Cardiac fibroblast (primary cell): Measurements from ENCODE around the gene TMEM205.

Experiments
- DNase-seq, 2 donors: peaks; one replicate each; pipeline versions ENCODE4 v3.0.0 to v3.0.0-alpha.2; 2010; ENCODE audit warnings: low read depth in 2 of 2
- H3K4me3 ChIP-seq, 2 donors: replicated peaks in 1 of 2; 1 replicate in 1 of 2; 2 replicates in 1 of 2; pipeline ENCODE4 v1.5.1; 2011; ENCODE audit warnings: low read depth in 2 of 2, low read length in 2 of 2, mild to moderate bottlenecking in 2 of 2, moderate library complexity in 1 of 2
- TF ChIP-seq, protein P1 (sequence below): IDR thresholded peaks from one replicate; pipeline ENCODE4 v1.5.1; 2011; ENCODE audit warnings: low read depth, mild to moderate bottlenecking, low read length, inconsistent platforms

The TMEM205 gene

DNA sequence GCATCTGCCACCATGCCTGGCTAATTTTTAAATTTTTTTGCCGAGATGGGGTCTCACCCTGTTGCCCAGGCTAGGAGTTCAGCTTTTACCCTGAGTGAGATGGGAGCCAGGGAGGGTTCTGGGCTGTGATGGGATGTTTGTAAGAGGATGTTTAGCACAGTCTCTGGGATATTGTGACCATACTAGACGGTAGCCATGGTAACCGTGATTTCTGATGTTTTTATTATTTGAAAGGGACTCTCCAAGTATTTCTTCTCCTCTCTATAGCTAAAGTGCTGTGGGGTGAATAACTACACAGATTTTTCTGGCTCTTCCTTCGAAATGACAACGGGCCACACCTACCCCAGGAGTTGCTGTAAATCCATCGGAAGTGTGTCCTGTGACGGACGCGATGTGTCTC lies 39.7 kb downstream of the TMEM205 start:
- TF ChIP-seq, protein P1, sequence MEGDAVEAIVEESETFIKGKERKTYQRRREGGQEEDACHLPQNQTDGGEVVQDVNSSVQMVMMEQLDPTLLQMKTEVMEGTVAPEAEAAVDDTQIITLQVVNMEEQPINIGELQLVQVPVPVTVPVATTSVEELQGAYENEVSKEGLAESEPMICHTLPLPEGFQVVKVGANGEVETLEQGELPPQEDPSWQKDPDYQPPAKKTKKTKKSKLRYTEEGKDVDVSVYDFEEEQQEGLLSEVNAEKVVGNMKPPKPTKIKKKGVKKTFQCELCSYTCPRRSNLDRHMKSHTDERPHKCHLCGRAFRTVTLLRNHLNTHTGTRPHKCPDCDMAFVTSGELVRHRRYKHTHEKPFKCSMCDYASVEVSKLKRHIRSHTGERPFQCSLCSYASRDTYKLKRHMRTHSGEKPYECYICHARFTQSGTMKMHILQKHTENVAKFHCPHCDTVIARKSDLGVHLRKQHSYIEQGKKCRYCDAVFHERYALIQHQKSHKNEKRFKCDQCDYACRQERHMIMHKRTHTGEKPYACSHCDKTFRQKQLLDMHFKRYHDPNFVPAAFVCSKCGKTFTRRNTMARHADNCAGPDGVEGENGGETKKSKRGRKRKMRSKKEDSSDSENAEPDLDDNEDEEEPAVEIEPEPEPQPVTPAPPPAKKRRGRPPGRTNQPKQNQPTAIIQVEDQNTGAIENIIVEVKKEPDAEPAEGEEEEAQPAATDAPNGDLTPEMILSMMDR: no peak
- no peak for DNase-seq
- no peak overlapping the region for H3K4me3 ChIP-seq

DNA sequence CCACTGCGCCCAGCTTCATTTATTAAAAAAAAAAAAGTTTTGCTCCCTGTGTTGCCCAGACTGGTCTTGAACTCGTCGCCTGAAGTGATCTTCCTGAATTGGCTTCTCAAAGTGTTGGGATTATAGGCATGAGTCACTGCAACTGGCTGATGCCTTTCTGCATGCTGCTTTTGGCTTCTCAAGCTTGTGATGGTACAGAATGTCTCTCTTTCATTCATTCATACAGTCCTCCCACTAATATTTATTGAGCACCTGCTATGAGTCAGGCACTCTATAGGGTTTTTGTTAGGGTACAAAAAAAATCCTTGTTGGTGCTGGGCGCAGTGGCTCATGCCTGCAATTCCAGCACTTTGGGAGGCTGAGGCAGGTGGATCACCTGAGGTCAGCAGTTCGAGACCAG lies 41.1 kb downstream of the TMEM205 start:
- DNase-seq: no peak
- TF ChIP-seq, protein P1: no peak
- H3K4me3 ChIP-seq: no peak overlapping the region

DNA sequence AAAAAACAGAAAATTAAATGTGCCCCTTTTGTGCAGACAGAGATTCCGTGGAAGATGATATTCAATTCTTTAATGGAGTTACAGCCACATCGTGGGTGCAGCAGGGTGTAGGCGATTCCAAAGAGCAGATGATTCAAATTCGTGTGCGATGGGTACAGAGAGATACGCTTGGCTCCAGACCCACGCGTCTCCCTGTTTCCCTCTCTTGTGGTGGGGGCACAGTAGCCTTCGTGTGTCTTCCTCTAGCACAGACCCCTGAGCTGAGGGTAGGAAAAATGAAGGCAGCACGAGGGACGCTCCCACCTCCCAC lies 45.3 kb downstream of the TMEM205 start:
- no peak overlapping the region for H3K4me3 ChIP-seq
- DNase-seq: no peak
- TF ChIP-seq, protein P1: no peak

DNA sequence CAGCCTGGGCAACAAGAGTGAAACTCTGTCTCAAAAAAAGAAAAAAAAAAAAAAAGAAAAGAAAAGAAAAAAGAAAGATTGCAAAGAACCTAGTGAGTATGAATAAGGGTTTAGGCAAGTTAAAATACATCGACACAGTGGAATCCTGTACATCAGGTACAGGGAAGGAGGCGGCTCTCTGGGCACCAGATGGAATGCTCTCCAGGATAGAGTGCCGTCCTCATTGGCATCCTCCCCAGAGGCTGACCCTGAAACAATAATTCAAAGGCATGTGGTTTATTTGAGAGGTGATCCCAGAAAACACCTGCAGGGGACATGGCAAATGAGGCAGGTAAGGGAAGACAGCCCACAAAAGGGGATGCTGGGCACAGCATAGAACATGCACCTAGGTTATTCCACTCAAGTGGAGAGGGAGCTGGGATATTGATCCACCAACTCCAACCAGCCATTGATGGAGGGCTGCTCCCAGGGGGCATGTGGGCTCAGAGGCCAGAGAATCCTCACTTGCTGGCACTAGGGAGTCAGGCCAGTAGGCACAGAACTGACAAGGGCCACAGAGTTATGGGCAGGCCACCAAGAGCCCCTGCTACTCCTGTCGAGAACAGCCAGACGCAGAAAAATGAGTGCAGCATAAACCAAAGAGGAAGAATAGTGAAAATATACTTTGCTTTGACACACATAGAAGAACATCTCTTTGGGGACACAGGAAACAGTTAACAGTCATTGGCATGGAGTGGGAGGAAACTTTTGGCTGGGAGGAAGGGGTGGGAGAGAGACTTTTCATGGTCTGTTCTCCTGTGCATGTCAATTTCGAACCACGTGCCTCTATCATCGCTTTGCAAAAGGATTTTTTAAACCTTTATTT lies 45.9 kb downstream of the TMEM205 start:
- TF ChIP-seq, protein P1: no peak
- DNase-seq: no peak
- H3K4me3 ChIP-seq: no peak overlapping the region

DNA sequence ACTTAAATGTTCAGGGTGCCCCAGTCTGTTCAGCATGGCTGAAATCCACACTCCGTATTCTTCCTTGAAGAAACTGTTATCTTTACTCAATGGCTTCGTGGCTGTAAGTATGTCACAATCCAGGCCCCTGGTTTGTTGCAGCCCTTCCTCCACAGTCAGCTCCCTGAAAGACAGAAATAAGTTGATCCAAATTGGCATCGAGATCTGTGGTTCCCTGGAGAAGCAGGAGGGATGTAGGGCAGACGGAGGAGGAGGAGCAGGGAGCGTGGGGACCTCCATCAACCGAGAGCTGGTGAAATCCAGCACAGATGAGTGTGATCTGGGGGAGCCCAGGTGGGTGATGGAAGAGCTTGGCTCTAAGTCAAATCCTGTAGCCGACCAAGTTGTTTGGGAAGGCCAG lies 49.8 kb downstream of the TMEM205 start:
- no peak overlapping the region for H3K4me3 ChIP-seq
- TF ChIP-seq, protein P1: no peak
- DNase-seq: peak; percentile 24 to 71

DNA sequence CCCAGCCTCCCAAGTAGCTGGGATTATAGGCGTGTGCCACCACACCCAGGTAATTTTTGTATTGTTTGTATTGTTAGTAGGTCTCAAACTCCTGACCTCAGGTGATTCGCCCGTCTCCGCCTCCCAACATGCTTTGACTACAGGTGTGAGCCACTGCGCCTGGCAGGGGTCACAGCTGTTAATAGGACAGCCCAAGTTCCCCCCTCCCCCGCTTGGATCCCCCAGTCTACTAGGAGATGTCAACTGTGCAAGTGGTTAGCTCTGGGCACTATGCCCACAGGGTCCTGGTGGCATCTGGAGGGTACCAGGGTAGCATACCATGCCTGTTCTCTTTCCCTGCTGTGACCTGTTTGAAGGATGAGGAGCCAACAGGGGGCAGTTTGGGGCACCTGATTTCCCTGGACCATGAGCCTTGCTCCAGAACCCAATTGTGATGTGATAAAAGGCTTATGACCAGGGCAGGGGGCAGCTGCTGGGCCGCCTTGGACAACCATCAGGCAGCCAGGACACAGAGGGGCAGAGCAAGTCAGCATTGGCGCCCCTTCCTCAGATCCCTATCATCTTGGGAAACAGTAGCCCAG lies 50.3 kb downstream of the TMEM205 start, which contains the start of gene TSPAN16:
TSPAN16 (plus strand) TSS at position 496 of the 581 bp plus-strand sequence. CDS start 138 bp downstream, outside the sequence.
- TF ChIP-seq, protein P1: no peak
- H3K4me3 ChIP-seq: no peak within 1 kb of the TSS
- no peak for DNase-seq

DNA sequence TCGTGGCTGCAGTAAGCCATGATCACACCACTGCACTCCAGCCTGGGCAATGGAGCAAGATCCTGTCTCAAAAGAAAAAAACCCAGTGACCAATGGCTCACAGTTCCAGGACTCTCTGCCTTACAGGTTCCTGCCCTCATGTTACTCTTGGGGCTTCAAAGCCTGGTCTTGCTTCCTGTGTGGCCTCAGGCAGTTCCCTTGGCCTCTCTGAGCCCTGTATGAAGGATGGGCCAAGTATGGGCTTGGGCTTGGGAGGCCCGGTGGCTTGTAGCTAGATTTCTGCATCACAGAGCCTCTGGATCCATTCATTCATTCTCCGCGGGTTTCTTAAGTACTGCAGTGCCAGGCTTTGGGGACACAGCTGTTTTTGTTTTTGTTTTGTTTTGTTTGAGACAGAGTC lies 50.9 kb downstream of the TMEM205 start:
- H3K4me3 ChIP-seq: no peak overlapping the region
- TF ChIP-seq, protein P1: no peak
- no peak for DNase-seq
